Activated naive CD4-positive, alpha-beta T cell treated with anti-CD3 and anti-CD28 coated beads for 36 hours (primary cell): ENCODE data around the gene DENND10. TPM values are rescaled to one million over a fixed set of nuclear protein-coding genes. Genes with fewer than 3 reads are reported as not detected.
"Not testable (repeated sequence)": the region's sequence is repeated elsewhere in the genome, so short reads cannot be mapped to it uniquely, and the experiment has no call there.

Experiments
- CTCF ChIA-PET: fragments of 350-600 bp; sonication (Branson Sonifier 250); formaldehyde crosslinking; loops from one replicate; lab custom pipeline; 2021; ENCODE audit warnings: antibody characterized with exemption; lab: Charles Lee
- DNase-seq: peaks from one replicate; pipeline ENCODE4 v3.0.0-alpha.2; 2020
- H3K27ac Mint-ChIP-seq: one replicate; pipeline ENCODE4 v1.8.0; 2021; ENCODE audit warnings: mild to moderate bottlenecking, mixed read lengths
- H3K27me3 Mint-ChIP-seq: one replicate; pipeline ENCODE4 v1.8.0; 2021; ENCODE audit warnings: low read depth, mixed read lengths
- H3K36me3 Mint-ChIP-seq: one replicate; pipeline ENCODE4 v1.8.0; 2021; ENCODE audit warnings: low read depth, mixed read lengths
- H3K4me1 Mint-ChIP-seq: one replicate; pipeline ENCODE4 v1.8.0; 2021; ENCODE audit warnings: low read depth, mixed read lengths
- H3K4me3 Mint-ChIP-seq: one replicate; pipeline ENCODE4 v1.8.0; 2021; ENCODE audit warnings: mild to moderate bottlenecking, moderate library complexity, mixed read lengths
- H3K9me3 Mint-ChIP-seq: one replicate; pipeline ENCODE4 v1.8.0; 2021; ENCODE audit warnings: mixed read lengths
- intact Hi-C: fragments of 100-400 bp; cut with micrococcal nuclease; formaldehyde crosslinking; loops from one replicate; pipeline ENCODE4 v1.15.1; 2023
- total RNA-seq, 2 experiments: library from RNA; stranded (reverse); gene quantifications; one replicate each; pipeline ENCODE4 v1.2.3, GENCODE V29; 2021

DENND10 gene
- total RNA-seq, 2 experiments from 2014 or later = 16.9 to 17.6 TPM

- intact Hi-C loops = no loop called here
- CTCF ChIA-PET = interaction anchor here (1.3 kb wide), 1 partner anchor 35 kb away, joined by 4 read pairs; no protein-coding TSS in a partner anchor
Measured at GRCh38 chr10:119103241-119103902, 541 bp upstream of the DENND10 start.

GRCh38 chr10:119104654-119105015 lies 722 bp downstream of the DENND10 start:
- H3K36me3 Mint-ChIP-seq = peaks cover 8% of the 10 kb centered on the region
- CTCF ChIA-PET = interaction anchor here (0.6 to 1.4 kb wide), 3 partner anchors 11 to 36 kb away, joined by 3 to 4 read pairs (median 4); no protein-coding TSS in a partner anchor
- no peaks in the 10 kb centered on the region for H3K9me3 Mint-ChIP-seq
- peak; percentile 9 for DNase-seq
- no peaks in the 10 kb centered on the region for H3K27me3 Mint-ChIP-seq
- intact Hi-C loops = loop anchor here (1.0 to 2.0 kb wide), 5 partner anchors 11 to 74 kb away; partner anchors contain the start of genes EIF3A and SFXN4
- H3K4me1 Mint-ChIP-seq = peaks cover 6% of the 10 kb centered on the region
- no peak overlapping the region for H3K27ac Mint-ChIP-seq
- H3K4me3 Mint-ChIP-seq = peak overlapping the region; percentile 72

More at GRCh38 chr10:119103241-119103902, 541 bp upstream of the DENND10 start:
- Mint-ChIP-seq H3K9me3 (no peaks in the 10 kb centered on the region), H3K36me3 (peaks cover 5% of the 10 kb centered on the region), H3K4me3 (peak overlapping the region; percentile 68), H3K27ac (no peak overlapping the region), H3K4me1 (peaks cover 6% of the 10 kb centered on the region), H3K27me3 (no peaks in the 10 kb centered on the region)
- no peak for DNase-seq

GRCh38 chr10:119105155-119105554 lies 1.2 kb downstream of the DENND10 start:
- Mint-ChIP-seq H3K4me1 (peaks cover 6% of the 10 kb centered on the region), H3K27me3 (no peaks in the 10 kb centered on the region), H3K27ac (no peak overlapping the region), H3K4me3 (peak overlapping the region; percentile 72), H3K36me3 (peaks cover 11% of the 10 kb centered on the region), H3K9me3 (no peaks in the 10 kb centered on the region)
- CTCF ChIA-PET = interaction anchor here (1.4 kb wide), 1 partner anchor 11 kb away, joined by 4 read pairs; no protein-coding TSS in a partner anchor
- DNase-seq = no peak
- intact Hi-C loops = loop anchor here (1.0 to 2.0 kb wide), 2 partner anchors 10 to 74 kb away; no protein-coding TSS in a partner anchor

GRCh38 chr10:119105899-119106298 lies 2.0 kb downstream of the DENND10 start:
- not testable (repeated sequence) for H3K9me3 Mint-ChIP-seq, H3K4me1 Mint-ChIP-seq, DNase-seq, H3K27me3 Mint-ChIP-seq, H3K4me3 Mint-ChIP-seq, H3K27ac Mint-ChIP-seq
- CTCF ChIA-PET = interaction anchor here (1.1 kb wide), 1 partner anchor 25 kb away, joined by 5 read pairs; no protein-coding TSS in a partner anchor
- intact Hi-C loops = loop anchor here (1.0 to 2.0 kb wide), 2 partner anchors 9 to 75 kb away; no protein-coding TSS in a partner anchor
- H3K36me3 Mint-ChIP-seq = peaks cover 11% of the 10 kb centered on the region

DNA sequence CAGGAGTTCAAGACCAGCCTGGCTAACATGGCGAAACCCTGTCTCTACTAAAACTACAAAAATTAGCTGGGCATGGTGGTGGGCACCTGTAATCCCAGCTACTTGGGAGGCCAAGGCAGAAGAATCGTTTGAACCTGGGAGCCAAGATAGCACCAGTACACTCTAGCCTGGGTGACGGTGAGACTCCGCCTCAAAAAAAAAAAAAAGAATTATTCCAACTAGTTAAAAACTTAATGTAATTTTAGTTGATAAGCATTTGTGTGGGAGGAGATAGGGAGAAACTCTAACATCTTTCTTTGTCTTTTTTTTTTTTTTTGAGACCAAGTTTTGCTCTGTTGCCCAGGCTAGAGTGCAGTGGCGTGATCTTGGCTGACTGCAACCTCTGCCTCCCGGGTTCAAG lies 3.2 kb downstream of the DENND10 start:
- H3K36me3 Mint-ChIP-seq = peaks cover 13% of the 10 kb centered on the region
- H3K27ac Mint-ChIP-seq, DNase-seq, H3K9me3 Mint-ChIP-seq, H3K4me3 Mint-ChIP-seq, H3K27me3 Mint-ChIP-seq, intact Hi-C loops, H3K4me1 Mint-ChIP-seq: not testable (repeated sequence)
- CTCF ChIA-PET = interaction anchor here (1.1 kb wide), 1 partner anchor 24 kb away, joined by 5 read pairs; no protein-coding TSS in a partner anchor

GRCh38 chr10:119107771-119108170 lies 3.9 kb downstream of the DENND10 start:
- DNase-seq, CTCF ChIA-PET, H3K27ac Mint-ChIP-seq, intact Hi-C loops, H3K9me3 Mint-ChIP-seq, H3K4me3 Mint-ChIP-seq, H3K4me1 Mint-ChIP-seq, H3K27me3 Mint-ChIP-seq: not testable (repeated sequence)
- H3K36me3 Mint-ChIP-seq = peaks cover 14% of the 10 kb centered on the region

DNA sequence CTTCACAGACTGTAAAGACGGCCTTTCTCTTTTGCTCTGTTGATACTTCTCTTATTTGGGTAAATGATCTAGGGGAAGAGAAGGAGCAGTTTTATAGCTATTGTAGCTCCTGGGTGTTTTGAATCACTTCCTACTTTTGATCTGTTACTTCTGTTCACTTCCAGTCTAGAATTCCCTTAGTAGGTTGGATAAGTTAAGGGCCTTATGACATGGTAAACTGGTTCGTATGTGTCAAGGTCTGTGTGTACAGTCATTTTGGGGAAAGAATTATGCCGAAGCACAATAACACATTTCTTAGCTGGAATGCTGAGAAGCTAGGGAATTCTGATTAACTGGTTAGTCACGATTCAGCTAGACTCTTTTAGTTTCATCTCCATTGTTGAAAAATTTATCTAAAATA lies 8.1 kb downstream of the DENND10 start:
- CTCF ChIA-PET = no interaction called here

DNA sequence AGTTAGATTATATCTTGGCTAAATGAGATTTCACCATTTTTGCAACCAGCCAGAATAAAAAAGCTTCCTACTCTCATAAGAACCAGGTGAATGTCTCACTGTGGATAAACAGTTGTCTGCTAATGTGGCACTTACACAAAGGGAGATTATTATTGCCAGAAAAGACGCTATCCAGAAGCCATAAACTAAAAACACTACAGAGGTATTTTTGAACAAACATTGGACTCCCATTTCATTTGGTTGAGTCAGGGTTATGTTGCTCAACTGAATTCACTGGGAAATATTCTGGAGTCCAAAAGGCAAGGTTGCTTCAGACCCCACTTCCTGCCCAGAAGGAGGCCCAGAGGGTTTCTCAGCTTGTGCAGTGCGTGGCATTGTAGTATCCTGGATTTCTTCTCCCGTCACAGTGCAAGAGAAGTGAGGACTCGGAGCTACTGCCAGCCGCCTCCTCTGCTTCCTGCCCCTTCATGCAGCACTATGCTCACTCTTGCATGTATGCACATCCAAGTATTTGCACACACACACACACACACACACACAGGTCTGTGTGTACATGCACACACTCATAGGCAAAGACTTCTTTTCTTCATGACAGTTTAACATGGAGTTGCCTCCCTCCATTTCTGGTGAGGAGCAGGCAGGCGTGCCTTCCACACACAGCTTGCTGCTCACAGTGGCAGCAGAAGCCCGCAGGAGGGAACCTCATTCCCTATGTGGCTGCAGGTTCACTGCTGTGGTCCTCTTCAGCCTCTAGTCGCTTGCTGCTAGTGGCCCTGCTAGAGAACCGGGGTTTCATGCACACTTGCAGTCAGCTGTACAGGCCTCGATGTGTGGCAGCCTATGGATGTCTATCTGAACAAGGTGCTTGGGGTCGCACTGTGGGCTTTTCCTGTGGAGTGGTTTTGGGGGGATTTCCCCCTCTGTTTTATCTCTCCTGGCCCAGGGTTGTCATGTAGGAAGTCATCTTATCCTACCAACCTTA lies 10.1 kb downstream of the DENND10 start:
- no peak overlapping the region for H3K27ac Mint-ChIP-seq
- CTCF ChIA-PET = interaction anchor here (0.6 kb wide), 3 partner anchors 10 to 243 kb away, joined by 3 read pairs; no protein-coding TSS in a partner anchor
- H3K9me3 Mint-ChIP-seq = no peaks in the 10 kb centered on the region
- peaks cover 14% of the 10 kb centered on the region for H3K36me3 Mint-ChIP-seq
- H3K4me1 Mint-ChIP-seq = no peaks in the 10 kb centered on the region
- H3K27me3 Mint-ChIP-seq = no peaks in the 10 kb centered on the region
- DNase-seq = no peak
- no peak overlapping the region for H3K4me3 Mint-ChIP-seq
- intact Hi-C loops = no loop called here

More for the DNA sequence above, 8.1 kb downstream of the DENND10 start:
- H3K27ac Mint-ChIP-seq = no peak overlapping the region
- intact Hi-C loops = no loop called here
- H3K36me3 Mint-ChIP-seq = peaks cover 16% of the 10 kb centered on the region
- no peak for DNase-seq
- H3K27me3 Mint-ChIP-seq = no peaks in the 10 kb centered on the region
- no peak overlapping the region for H3K4me3 Mint-ChIP-seq
- H3K9me3 Mint-ChIP-seq = no peaks in the 10 kb centered on the region
- H3K4me1 Mint-ChIP-seq = no peaks in the 10 kb centered on the region

GRCh38 chr10:119115926-119116325 lies 12.0 kb downstream of the DENND10 start:
- CTCF ChIA-PET = interaction anchor here (1.2 kb wide), 1 partner anchor 11 kb away, joined by 4 read pairs; the partner anchor contains the start of gene DENND10
- intact Hi-C loops = loop anchor here (1.0 kb wide), 1 partner anchor 11 kb away; no protein-coding TSS in a partner anchor
- no peak overlapping the region for H3K27ac Mint-ChIP-seq

DNA sequence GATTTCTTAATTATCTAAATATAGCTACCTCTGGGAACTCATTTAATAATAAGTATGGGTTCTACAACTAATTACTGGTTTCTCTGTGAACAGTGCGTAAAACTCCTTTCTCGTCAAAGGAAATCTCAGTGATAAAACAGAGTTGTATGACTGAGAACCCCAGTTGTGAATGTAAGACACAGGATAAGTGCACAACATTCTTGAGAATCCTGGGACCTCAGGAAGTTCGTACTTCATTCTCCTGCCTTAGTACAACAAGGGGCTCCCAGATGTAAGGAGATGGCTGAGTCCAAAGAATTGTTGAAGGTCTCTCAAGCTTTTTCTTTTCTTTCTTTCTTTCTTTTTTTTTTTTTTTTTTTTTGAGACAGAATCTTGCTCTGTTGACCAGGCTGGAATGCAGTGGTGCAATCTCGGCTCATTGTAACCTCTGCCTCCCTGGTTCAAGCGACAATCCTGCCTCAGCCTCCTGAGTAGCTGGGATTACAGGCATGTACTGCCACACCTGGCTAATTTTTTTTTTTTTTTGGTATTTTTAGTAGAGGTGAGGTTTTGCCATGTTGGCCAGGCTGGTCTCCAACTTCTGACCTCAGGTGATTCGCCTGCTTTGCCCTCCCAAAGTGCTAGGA lies 12.5 kb downstream of the DENND10 start:
- intact Hi-C loops = no loop called here
- CTCF ChIA-PET = interaction anchor here (1.2 kb wide), 1 partner anchor 12 kb away, joined by 4 read pairs; the partner anchor contains the start of gene DENND10
- no peak overlapping the region for H3K4me3 Mint-ChIP-seq
- no peaks in the 10 kb centered on the region for H3K27me3 Mint-ChIP-seq
- H3K9me3 Mint-ChIP-seq = no peaks in the 10 kb centered on the region
- DNase-seq = no peak
- peaks cover 3% of the 10 kb centered on the region for H3K4me1 Mint-ChIP-seq
- H3K27ac Mint-ChIP-seq = no peak overlapping the region
- peaks cover 9% of the 10 kb centered on the region for H3K36me3 Mint-ChIP-seq

More at GRCh38 chr10:119115926-119116325, 12.0 kb downstream of the DENND10 start:
- Mint-ChIP-seq H3K27me3 (no peaks in the 10 kb centered on the region), H3K4me1 (peaks cover 3% of the 10 kb centered on the region), H3K36me3 (peaks cover 8% of the 10 kb centered on the region), H3K9me3 (no peaks in the 10 kb centered on the region), H3K4me3 (no peak overlapping the region)
- no peak for DNase-seq

DNA sequence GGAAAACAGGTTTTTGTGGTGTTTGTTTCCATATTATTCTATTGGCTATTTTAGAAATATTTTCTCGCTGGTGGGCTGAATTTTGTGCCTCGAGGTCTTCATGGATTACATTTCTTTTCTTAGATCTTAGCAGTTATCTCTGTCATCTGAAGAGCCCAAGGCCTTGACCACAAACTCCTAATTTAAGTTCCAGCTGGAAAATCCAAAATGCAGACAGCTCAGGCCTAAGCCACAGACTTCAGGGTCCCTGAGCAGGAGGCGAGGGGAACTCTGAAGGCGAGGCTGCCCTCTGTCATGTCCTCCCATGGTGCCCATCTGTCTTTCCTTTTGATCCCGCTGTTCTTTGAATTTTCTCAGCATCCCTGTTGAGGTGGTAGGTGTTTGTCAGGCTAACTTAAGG lies 14.3 kb downstream of the DENND10 start:
- peaks cover 12% of the 10 kb centered on the region for H3K36me3 Mint-ChIP-seq
- peaks cover 3% of the 10 kb centered on the region for H3K4me1 Mint-ChIP-seq
- intact Hi-C loops = no loop called here
- no peaks in the 10 kb centered on the region for H3K9me3 Mint-ChIP-seq
- no peak overlapping the region for H3K4me3 Mint-ChIP-seq
- no peak overlapping the region for H3K27ac Mint-ChIP-seq
- DNase-seq = no peak
- CTCF ChIA-PET = interaction anchor here (0.6 kb wide), 1 partner anchor 14 kb away, joined by 4 read pairs; no protein-coding TSS in a partner anchor
- no peaks in the 10 kb centered on the region for H3K27me3 Mint-ChIP-seq
